AG10803 (cell line): ENCODE results near the gene MAP1LC3B2.

ENCODE experiments used
- DNase-seq: peaks from one replicate; pipeline ENCODE4 v3.0.0; 2010; ENCODE audit warnings: low read depth
- H3K4me3 ChIP-seq: 2 replicates; pipeline ENCODE4 v1.5.1; 2011; ENCODE audit warnings: mild to moderate bottlenecking, low read length, control low read depth
- CTCF ChIP-seq: conservative IDR thresholded peaks from 2 replicates; pipeline ENCODE4 v1.5.1; 2011; ENCODE audit warnings: mild to moderate bottlenecking, low read length, control low read depth, inconsistent platforms

Gene MAP1LC3B2

GRCh38 chr12:116541547-116542344, 17.4 kb upstream of the MAP1LC3B2 start:
- no peak for DNase-seq
- no peak overlapping the region for H3K4me3 ChIP-seq
- TF ChIP-seq CTCF, result no peak

GRCh38 chr12:116542345-116542956, 16.7 kb upstream of the MAP1LC3B2 start:
- DNase-seq, result no peak
- no peak for TF ChIP-seq CTCF

DNA sequence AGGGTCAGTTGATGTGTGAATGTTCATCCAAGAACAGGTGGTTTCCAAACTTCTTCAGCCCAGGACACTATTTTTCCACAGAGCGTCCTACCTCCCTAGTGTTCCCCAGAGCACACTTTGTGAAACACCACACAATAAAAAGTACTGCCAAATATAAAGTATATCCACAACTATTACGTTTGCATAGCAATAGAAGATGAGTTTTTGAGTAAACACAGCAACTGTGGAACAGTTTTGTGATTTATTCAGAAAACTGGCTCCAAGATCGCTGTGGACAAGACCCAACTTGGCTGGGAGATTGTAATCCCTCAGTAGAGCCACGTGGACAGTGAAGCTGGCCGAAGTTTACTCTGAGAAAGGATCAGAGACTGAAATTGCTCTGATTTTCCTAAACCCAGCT, 14.5 kb upstream of the MAP1LC3B2 start:
- H3K4me3 ChIP-seq, result no peak overlapping the region
- no peak for TF ChIP-seq CTCF
- peak; percentile 61 for DNase-seq

More at GRCh38 chr12:116542345-116542956, 16.7 kb upstream of the MAP1LC3B2 start:
- H3K4me3 ChIP-seq, result no peak overlapping the region

- no peak overlapping the region for H3K4me3 ChIP-seq
- no peak for DNase-seq
- no peak for TF ChIP-seq CTCF
Measured at GRCh38 chr12:116545144-116545543, 14.0 kb upstream of the MAP1LC3B2 start.

DNA sequence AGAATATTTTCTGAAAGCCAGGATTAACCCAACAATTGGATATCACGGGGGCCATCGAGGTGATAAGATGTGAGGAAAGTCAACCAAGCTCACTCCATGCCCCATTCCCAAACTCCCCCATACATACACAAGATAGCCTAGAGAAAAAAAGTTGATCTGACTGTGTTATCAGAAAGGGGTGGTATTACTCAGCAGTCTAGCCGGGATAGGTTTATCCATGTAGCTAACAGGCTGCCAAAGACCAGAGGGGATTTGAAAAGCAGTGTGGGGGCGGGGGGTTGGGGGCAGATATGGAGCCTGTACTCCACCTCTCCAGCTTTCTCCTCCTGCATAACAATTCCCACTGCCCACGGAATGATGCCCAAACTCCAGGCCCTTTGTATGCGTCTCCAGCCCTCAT, 13.2 kb upstream of the MAP1LC3B2 start:
- no peak overlapping the region for H3K4me3 ChIP-seq
- no peak for TF ChIP-seq CTCF
- no peak for DNase-seq

- no peak overlapping the region for H3K4me3 ChIP-seq
- no peak for TF ChIP-seq CTCF
- peak; percentile 58 for DNase-seq
Measured at GRCh38 chr12:116547955-116548501, 11.2 kb upstream of the MAP1LC3B2 start.

DNA sequence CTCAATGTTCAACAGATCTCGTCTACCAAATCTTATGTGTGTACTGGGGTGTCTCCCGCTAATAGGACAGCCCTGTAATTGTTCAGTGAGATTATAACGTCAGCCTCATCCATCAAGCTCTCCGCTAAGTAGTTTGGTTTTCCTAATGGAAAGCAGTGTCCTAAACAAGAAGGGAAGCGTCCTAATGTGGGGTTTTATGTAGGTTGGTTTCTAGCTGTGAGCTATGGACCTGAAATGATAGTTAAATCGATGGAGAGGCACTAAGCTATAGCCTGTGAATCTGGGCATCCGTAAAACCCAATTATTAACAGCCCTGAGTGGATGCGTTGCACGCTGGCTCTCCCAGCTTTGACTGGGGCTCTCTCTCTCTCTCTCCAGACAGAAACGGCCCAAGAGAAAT, 9.2 kb upstream of the MAP1LC3B2 start:
- TF ChIP-seq CTCF, result no peak

More for the DNA sequence above, 9.2 kb upstream of the MAP1LC3B2 start:
- no peak overlapping the region for H3K4me3 ChIP-seq
- DNase-seq, result no peak
